Right ventricle myocardium inferior (tissue), 1 donor: Measurements from ENCODE around the gene SGMS1. TPM values are rescaled to one million over a fixed set of nuclear protein-coding genes. Genes with fewer than 3 reads are reported as not detected.
A peak's percentile ranks its signal among the peaks of the same experiment; 100 is the strongest.

Experiments used
- ATAC-seq: fragments of 200-7000 bp; cut with Tn5 transposase; one replicate; pipeline ENCODE4 v1.9.1; 2020; ENCODE audit warnings: mild to moderate bottlenecking, moderate library complexity
- DNase-seq: peaks from one replicate; pipeline ENCODE4 v3.0.0; 2021; ENCODE audit errors: missing footprints
- intact Hi-C: fragments of 100-400 bp; cut with DNase I; formaldehyde crosslinking; loops from one replicate; pipeline ENCODE4 v1.11.0; 2022
- total RNA-seq: library from RNA; stranded (reverse); fragmentation: NEBNext Ultra II Directional; extraction: Animal tissue kit (Norgen Biotek cat#: 25700); gene quantifications from one replicate; pipeline ENCODE4 v1.2.1, GENCODE V29; 2021
- donor health status: DM: no; HTN: yes; CAD: no; lungs with severe emphysema.

Gene SGMS1
- total RNA-seq, 1 donor from 2014 or later, result 23.1 TPM

DNA sequence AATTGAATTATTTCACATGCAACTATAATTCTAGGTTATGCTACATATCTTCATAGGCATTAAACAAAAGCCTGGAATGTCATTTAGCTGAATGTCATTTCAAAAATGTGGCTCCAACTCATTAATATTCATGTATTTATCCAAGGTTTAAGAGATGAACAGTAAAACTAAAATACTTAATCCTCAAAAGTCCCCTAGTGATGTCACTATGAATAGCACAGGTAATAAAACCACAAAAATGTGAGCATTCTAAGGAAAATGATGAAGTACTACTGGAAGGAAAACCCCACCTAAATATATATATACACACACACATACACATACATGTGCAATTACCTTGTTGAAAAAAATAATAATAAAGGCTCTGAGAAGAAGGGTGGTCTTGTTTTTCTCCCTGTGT, 218.0 kb downstream of the SGMS1 start:
- DNase-seq (no peak), ATAC-seq (no peak)
- intact Hi-C loops, result no loop called here

DNA sequence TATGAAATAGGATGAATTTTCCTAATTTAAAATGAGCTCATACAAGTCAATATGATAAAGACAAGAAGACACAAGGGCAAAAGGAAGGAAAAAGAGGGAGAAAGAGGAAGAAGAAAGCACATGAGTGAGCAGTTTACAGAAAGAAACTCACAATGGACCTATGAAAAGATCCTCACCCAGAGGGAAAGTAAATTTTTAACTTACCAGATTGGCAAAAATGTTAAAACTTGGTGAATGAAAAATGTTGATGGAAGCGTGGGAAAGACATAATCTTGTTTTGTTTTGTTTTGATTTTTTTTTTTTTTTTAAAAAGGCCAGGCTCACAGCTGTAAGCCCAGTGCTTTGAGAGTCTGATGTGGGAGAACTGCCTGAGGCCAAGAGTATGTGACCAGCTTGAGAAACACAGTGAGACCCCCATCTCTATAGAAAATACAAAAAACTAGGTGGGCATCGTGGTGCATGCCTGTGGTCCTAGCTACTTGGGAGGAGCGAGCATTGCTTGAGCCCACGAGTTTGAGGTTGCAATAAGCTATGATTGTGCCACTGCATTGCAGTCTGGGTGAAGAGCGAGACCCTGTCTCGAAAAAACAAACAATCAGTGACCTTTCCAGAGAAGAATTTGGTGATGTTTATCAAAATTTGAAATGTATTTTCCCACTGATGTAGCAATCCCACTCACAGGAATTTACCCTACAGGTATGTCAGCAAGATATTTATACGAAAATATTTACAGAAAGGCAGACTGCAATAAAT, 219.6 kb downstream of the SGMS1 start:
- intact Hi-C loops, result no loop called here
- DNase-seq, result no peak
- ATAC-seq, result no peak

DNA sequence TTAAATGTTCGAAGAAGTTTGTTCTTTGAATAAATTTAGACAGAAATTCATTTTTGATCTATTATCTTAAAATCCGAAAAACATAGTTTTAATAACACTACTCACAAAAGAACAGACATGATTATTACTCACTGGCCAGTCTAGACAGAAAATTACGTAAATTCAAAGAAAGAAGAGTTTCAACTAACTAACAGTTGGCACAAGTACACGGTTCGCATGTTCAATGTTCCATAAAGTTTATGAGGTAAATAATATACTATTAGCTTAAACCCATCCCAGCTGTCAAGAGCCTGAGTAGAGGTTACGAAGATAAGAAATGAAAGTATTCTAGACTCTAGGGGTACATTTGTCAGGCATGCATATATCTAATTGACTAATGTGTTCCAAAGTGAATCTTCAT, 220.7 kb downstream of the SGMS1 start:
- intact Hi-C loops, result no loop called here
- no peak for ATAC-seq

GRCh38 chr10:50402466-50402865, 221.3 kb downstream of the SGMS1 start:
- no peak for ATAC-seq
- intact Hi-C loops, result no loop called here
- DNase-seq, result no peak

More for the DNA sequence above, 220.7 kb downstream of the SGMS1 start:
- no peak for DNase-seq

DNA sequence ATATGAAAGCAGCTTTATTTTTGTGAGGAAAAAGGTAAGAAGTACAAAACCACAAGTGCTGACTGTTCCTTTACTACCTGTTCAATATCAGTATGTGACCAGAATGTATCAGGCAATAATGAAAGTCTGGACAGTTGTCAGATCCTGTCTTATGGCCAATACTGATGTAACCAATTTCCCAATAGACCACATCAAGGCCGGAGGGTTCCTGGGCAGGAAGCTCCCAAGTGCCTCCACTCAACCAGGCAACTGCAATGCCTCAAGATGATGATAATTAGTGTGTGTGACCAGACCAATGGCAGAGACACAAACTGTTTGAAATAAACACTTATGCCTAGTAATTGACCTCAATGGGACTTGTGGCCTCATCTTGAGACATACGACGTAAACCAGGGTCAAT, 223.1 kb downstream of the SGMS1 start:
- intact Hi-C loops, result no loop called here
- ATAC-seq (no peak), DNase-seq (no peak)

DNA sequence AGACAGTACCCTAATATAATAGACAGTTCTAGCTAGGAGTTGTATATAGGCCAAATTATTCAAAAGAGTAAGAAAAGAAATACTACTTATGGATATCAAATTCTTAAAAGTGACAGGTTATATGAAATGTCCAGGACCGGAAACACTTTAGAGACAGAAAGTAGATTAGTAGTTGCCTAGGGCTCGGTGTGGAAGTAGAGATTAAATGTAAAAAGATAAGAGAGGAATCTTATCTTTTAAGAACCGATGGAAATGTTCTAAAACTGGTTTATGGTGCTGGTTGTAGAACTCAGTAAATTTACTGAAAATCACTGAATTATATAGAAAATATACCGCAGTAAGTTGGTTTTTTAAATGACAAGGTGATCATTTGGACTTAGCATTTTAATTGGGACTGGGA, 224.9 kb downstream of the SGMS1 start:
- ATAC-seq (no peak), DNase-seq (no peak)
- intact Hi-C loops, result no loop called here

GRCh38 chr10:50398381-50398780, 225.4 kb downstream of the SGMS1 start:
- DNase-seq (no peak), ATAC-seq (no peak)
- intact Hi-C loops, result no loop called here

DNA sequence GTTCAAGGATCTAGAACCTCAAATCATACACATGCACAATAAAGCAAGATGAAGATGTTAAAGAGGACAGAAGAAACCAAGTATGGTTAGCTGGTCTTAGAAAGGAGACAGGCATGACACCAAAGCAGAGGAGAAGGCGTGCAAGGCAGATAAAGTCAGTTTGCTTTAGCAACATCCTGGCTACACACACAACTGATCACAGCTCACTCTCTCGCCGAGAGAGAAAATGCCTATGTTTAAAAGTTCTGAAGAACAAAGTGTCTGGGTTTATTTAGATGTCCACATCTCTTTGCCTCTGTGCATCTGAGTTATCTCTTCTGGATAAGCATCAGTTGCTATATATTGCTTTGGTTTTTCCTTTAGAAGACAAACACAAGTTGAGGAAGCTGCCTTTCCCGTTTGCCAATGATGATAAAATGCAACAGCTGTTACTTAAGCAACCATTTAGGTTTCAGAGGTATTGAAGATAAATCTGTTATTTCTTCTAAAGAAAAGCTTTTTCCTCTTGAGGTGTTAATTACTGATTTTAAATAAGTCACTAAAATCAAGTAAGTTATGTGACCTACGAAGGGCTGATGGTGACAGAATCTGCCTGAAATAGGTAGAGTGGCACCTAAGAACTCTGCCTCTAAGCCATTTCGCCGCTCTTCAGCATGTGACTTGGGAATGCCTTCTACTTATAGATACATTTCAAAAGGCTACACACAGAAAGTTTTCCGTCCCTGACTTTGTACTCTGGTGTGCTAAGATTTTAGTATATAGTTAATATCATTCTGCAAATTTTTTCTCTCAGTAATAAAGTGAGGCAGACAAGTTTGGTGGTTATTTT, 226.2 kb downstream of the SGMS1 start:
- ATAC-seq, result peak; percentile 56
- no peak for DNase-seq
- intact Hi-C loops, result no loop called here

DNA sequence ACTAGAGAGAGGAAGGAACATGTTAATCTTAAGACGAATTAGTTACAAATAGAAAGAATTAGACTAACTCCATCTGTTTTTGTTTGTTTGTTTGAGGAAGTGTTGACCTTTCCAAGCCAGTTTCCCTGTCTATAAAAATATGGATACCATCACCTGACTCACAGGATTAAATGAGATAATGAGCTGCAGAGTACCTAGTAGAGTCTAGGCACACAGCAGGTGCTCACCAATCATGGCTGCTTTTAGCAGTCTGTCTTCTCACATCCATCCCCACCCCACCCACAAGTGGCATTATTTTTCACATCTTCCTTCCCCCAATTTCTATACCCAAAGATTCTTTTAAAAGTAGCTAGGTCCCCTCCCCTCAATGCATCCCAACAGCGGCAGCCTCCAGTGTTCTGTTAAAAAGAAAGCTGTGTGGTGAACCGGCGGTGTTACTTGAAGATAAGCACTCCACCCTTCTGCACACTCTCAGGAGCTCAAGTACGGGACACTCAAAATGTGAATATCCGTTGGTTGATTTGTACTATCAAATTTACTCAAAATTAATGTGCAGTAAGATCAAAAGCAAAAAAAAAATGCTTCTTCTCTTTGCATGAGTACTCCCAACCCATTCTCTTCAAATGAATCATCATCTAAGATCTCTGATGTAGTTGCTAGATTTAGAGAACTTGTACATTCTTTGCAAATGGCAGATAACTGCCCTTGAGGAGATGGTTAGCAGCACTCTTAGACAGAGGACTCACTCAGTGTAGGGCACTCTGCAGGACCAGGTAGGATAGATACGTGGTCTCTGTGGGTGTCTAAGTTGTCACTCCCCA, 227.1 kb downstream of the SGMS1 start:
- ATAC-seq, result no peak
- no peak for DNase-seq
- intact Hi-C loops, result no loop called here

GRCh38 chr10:50395851-50396250, 227.9 kb downstream of the SGMS1 start:
- no peak for ATAC-seq
- no peak for DNase-seq
- intact Hi-C loops, result no loop called here

DNA sequence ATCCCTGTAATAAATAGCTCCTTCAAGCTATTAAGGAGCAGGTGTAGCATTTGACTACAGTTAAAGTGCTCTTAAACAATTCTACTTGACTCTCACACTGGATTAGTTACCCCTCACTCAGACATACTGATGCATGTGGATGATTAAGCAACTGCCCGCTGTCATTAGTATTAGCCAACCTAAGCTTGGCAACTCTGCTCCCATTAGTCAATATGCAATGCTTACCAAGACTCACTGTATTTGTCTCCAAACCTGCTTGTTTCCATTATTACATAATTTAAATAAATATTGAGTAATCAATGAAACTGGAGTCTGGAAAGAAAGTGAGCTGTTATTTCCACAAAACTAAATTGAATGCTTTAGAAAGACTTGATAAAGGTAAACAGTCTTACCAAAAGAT, 228.5 kb downstream of the SGMS1 start:
- intact Hi-C loops, result no loop called here
- ATAC-seq, result no peak
- no peak for DNase-seq

DNA sequence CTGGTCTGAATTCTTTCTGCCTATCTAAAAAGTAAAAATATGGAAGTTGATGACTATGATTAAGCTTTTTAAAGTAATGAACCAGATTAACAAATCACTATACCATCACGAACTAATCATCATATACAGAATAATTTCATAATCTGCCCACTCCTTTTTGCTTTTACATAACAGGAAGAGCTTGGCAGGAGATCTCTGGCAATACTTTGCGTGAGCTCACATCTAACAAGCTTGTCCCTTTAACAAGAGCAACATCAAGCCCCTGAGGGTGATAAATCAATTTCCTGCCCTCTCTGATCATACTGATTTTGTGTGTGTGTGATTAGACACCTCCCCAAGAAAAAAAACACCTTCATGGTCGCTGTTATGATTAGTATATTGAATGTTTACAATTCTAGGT, 228.9 kb downstream of the SGMS1 start:
- intact Hi-C loops, result no loop called here
- DNase-seq, result no peak
- ATAC-seq, result no peak

DNA sequence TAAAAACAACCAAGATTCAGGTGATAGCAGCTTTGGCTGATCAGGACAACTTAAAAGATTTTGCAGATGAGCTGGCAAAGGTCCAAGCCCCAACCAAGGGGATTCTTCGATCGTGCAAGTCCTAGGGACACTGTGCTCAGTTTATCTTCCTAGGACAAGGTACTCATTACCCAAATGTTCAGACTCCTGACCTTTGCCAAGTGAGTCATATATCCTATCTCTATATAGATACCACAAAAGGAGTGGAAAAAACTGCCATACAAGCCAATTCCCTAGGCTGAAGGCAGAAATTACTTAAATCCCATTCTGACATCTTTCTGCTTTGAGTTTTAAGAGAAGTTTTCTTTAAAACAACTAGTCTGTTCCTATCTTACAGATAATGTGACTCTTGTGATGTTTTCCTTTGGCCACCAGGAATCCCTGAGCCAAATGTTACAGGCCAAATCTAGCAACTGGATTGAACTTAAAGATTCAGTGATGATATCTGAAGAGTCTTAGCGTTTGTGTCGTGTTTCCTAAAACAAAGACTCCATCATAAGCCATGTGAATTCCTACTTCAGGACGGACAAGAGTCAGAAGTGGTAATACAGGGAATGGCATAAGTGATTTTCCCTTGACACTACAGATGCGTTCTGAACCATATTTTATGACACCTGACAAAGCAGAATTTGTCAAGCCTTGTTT, 229.8 kb downstream of the SGMS1 start:
- no peak for DNase-seq
- intact Hi-C loops, result no loop called here
- ATAC-seq, result no peak

DNA sequence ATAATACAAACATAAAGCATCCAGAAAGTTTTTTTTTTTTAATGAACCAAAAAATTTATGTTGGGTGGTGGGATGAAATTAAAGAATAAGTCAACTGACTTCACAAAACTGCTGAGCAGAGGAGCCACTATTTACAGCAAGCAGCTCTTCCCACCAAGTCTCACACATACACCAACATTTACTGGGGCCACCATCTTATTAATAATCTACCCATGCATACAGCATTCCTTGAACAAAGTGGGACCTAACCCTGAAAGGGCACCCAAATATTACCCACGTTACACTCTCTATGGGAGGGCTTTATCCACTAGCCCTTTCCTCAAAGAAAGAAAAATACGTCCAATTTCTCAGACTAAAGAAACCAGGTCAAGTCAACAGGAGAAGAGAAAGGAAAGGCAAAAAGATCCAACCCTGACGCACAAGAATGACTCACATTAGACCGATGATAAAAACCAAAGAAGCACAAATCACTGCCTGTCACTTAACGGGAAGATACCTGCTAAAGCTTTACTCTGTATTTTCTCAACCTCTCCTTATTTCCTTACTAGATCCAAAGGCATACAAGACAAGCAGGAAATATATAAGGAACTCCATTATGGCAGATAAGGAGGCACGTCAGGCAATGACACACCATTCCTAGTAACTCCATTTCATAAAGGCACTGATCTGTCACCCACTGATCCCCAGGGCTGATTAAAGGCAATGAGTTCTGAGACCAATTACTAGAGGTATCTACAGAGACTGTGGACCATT, 230.6 kb downstream of the SGMS1 start:
- no peak for DNase-seq
- intact Hi-C loops, result no loop called here
- no peak for ATAC-seq

- no peak for ATAC-seq
- intact Hi-C loops, result no loop called here
- no peak for DNase-seq
These were observed 231.3 kb downstream of the SGMS1 start for GRCh38 chr10:50392426-50392825.

DNA sequence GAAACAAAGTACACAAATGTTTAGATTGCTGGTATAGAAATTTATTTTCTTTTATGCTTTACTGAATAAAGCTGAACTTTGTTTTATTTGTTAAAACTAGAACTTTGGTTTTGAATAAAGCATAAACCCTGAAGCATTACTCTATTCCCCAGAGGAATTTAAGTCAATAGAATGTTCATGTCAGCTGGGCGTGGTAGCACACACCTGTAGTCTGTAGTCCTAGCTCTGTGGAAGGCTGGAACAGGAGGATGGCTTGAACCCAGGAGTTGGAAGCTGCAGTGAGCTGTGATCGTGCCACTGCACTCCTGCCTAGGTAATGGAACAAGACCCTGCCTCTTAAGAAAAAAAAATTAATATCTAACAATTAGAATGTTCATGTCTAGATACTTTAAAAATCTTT, 233.5 kb downstream of the SGMS1 start:
- ATAC-seq (no peak), DNase-seq (no peak)
- intact Hi-C loops, result no loop called here

DNA sequence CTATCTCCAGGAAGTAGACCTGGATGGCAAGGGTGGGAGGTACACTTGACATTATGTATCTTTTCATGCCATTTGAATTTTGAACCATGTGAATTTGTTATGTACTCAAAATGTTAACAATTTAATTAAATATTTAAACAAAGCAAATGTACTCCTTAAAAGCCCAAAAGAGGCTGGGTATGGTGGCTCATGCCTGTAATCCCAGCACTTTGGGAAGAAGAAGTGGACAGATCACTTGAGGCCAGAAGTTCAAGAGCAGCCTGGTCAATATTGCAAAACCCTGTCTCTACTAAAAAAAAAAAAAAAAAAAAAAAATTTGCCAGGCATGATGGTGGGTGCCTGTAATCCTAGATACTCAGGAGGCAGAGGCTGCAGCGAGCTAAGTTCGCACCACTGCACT, 235.6 kb downstream of the SGMS1 start:
- intact Hi-C loops, result no loop called here
- ATAC-seq (no peak), DNase-seq (no peak)

DNA sequence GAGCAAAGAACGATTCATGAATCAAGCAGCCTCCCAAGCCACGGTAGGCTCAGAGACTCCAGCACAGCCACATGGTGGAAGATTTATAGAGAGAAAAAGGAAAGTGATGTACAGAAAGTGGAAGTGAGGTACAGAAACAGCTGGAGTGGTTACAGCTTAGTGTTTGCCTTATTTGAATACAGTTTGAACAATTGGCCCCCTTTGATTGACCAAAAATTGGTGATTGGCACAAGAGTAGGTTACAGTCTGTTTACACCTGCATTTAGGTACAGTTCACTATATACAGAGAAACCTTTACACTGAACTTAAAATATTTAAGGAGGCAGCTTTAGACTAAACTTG, 236.1 kb downstream of the SGMS1 start:
- intact Hi-C loops, result no loop called here
- DNase-seq, result no peak
- no peak for ATAC-seq
